Progenitor cell of endocrine pancreas (in vitro differentiated cells): ENCODE results near the gene NSUN7. TPM values are rescaled to one million over a fixed set of nuclear protein-coding genes. Genes with fewer than 3 reads are reported as not detected.
"Not testable (repeated sequence)": the region's sequence is repeated elsewhere in the genome, so short reads cannot be mapped to it uniquely, and the experiment has no call there.

Experiments
- DNase-seq: peaks from one replicate; pipeline ENCODE4 v3.0.0; 2021; ENCODE audit warnings: low spot score; ENCODE audit not compliant: unreplicated experiment
- H3K27ac Mint-ChIP-seq: 2 replicates; pipeline ENCODE4 v1.8.0; 2021; ENCODE audit warnings: mild to moderate bottlenecking, moderate library complexity, mixed read lengths
- H3K27me3 Mint-ChIP-seq: 2 replicates; pipeline ENCODE4 v1.8.0; 2021; ENCODE audit warnings: mixed read lengths
- H3K36me3 Mint-ChIP-seq: 2 replicates; pipeline ENCODE4 v1.8.0; 2022; ENCODE audit warnings: mixed read lengths; ENCODE audit not compliant: insufficient read depth
- H3K4me1 Mint-ChIP-seq: 2 replicates; pipeline ENCODE4 v1.8.0; 2021; ENCODE audit warnings: low read depth, mixed read lengths
- H3K4me3 Mint-ChIP-seq: 2 replicates; pipeline ENCODE4 v1.8.0; 2021; ENCODE audit warnings: low read depth, mild to moderate bottlenecking, moderate library complexity, mixed read lengths
- H3K9me3 Mint-ChIP-seq: 2 replicates; pipeline ENCODE4 v1.8.0; 2021; ENCODE audit warnings: low read depth, mixed read lengths
- CTCF ChIP-seq: fragments of 200-600 bp; sonication (generic); IDR thresholded peaks from one replicate; pipeline ENCODE4 v1.5.0; 2021; ENCODE audit warnings: antibody characterized with exemption, mild to moderate bottlenecking; ENCODE audit not compliant: unreplicated experiment
- long read RNA-seq: library from polyadenylated mRNA; unstranded; transcript quantifications from one replicate; pipeline ENCODE4 v2.0.0, GENCODE V29; 2020
- total RNA-seq: library from RNA; stranded (reverse); gene quantifications from 2 replicates; pipeline ENCODE4 v1.2.1, GENCODE V29; 2021

The NSUN7 gene
- total RNA-seq: 17.5 and 20.1 TPM in 2 replicates
- long read RNA-seq, transcript NSUN7-202 (12 exons, 3,698 nt): major isoform, 12 of 46 reads
- long read RNA-seq, partial matches to known transcripts: 10 of 46 reads
- long read RNA-seq, other reads (novel, unspliced or antisense): 22 of 46 reads

- peak within 1 kb of the TSS; percentile 92 for H3K27ac Mint-ChIP-seq
- peak; percentile 82 for DNase-seq
- peaks cover 6% of the 10 kb centered on the region for H3K9me3 Mint-ChIP-seq
- peaks cover 12% of the 10 kb centered on the region for H3K36me3 Mint-ChIP-seq
- TF ChIP-seq CTCF: no peak
- peak within 1 kb of the TSS; percentile 81 for H3K4me3 Mint-ChIP-seq
- H3K27me3 Mint-ChIP-seq: no peaks in the 10 kb centered on the region
- H3K4me1 Mint-ChIP-seq: peaks cover 14% of the 10 kb centered on the region
Measured at GRCh38 chr4:40749717-40750460, at the start of gene NSUN7. NSUN7 (plus strand) TSS chr4:40749955; CDS start chr4:40750694, 739 bp downstream.

- H3K27me3 Mint-ChIP-seq: no peaks in the 10 kb centered on the region
- H3K9me3 Mint-ChIP-seq: no peaks in the 10 kb centered on the region
- no peak overlapping the region for H3K27ac Mint-ChIP-seq
- no peak for DNase-seq
- H3K36me3 Mint-ChIP-seq: no peaks in the 10 kb centered on the region
- peaks cover 13% of the 10 kb centered on the region for H3K4me1 Mint-ChIP-seq
- H3K4me3 Mint-ChIP-seq: no peak overlapping the region
- TF ChIP-seq CTCF: no peak
Measured at GRCh38 chr4:40702137-40702799, 47.5 kb upstream of the NSUN7 start.

GRCh38 chr4:40702800-40703151 is 47.0 kb upstream of the NSUN7 start:
- H3K4me3 Mint-ChIP-seq: no peak overlapping the region

GRCh38 chr4:40704073-40704472 is 45.7 kb upstream of the NSUN7 start:
- no peak for DNase-seq
- Mint-ChIP-seq H3K4me1 (peaks cover 13% of the 10 kb centered on the region), H3K27ac (no peak overlapping the region), H3K27me3 (no peaks in the 10 kb centered on the region), H3K36me3 (no peaks in the 10 kb centered on the region), H3K4me3 (no peak overlapping the region), H3K9me3 (no peaks in the 10 kb centered on the region)
- no peak for TF ChIP-seq CTCF

More at GRCh38 chr4:40702800-40703151, 47.0 kb upstream of the NSUN7 start:
- TF ChIP-seq CTCF: no peak
- Mint-ChIP-seq H3K27me3 (no peaks in the 10 kb centered on the region), H3K36me3 (no peaks in the 10 kb centered on the region), H3K27ac (no peak overlapping the region), H3K9me3 (no peaks in the 10 kb centered on the region), H3K4me1 (peaks cover 13% of the 10 kb centered on the region)
- DNase-seq: no peak

GRCh38 chr4:40710484-40711254 is 39.1 kb upstream of the NSUN7 start:
- Mint-ChIP-seq H3K4me1 (no peaks in the 10 kb centered on the region), H3K4me3 (no peak overlapping the region), H3K9me3 (no peaks in the 10 kb centered on the region), H3K36me3 (no peaks in the 10 kb centered on the region), H3K27me3 (no peaks in the 10 kb centered on the region), H3K27ac (no peak overlapping the region)
- TF ChIP-seq CTCF: no peak
- DNase-seq: no peak

GRCh38 chr4:40713001-40713400 is 36.8 kb upstream of the NSUN7 start:
- H3K4me3 Mint-ChIP-seq: not testable (repeated sequence)

More at GRCh38 chr4:40713001-40713400, 36.8 kb upstream of the NSUN7 start:
- H3K27ac Mint-ChIP-seq, H3K27me3 Mint-ChIP-seq, H3K9me3 Mint-ChIP-seq, H3K4me1 Mint-ChIP-seq, DNase-seq, H3K36me3 Mint-ChIP-seq: not testable (repeated sequence)
